ENCODE results near the gene HPGDS.
"Not testable (repeated sequence)": the region's sequence is repeated elsewhere in the genome, so short reads cannot be mapped to it uniquely, and the experiment has no call there.

HPGDS gene

DNA sequence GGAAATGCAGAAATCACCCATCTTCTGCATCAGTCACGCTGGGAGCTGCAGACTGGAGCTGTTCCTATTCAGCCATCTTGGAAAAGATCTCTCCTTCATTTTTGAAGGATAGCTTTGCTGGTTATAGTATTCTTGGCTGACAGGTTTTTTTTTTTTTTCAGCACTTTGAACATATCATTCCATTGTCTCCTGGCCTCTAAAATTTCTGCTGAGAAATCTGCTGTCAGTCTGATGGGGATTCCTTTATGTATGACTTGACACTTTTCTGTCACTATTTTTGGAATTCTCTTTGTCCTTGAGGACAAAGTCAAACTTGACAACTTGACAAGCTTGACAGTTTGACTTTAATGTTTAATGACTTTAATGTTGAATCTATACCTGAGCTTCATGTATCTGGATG, 16.8 kb downstream of the HPGDS start:
- no peak for DNase-seq (ENCODE audit: low read depth, low spot score)

DNA sequence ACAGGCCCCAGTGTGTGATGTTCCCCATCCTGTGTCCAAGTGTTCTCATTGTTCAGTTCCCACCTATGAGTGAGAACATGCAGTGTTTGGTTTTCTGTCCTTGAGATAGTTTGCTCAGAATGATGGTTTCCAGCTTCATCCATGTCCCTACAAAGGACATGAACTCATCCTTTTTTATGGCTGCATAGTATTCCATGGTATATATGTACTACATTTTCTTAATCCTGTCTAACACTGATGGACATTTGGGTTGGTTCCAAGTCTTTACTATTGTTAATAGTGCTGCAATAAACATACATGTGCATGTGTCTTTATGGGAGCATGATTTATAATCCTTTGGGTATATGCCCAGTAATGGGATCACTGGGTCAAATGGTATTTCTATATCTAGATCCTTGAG, 22.7 kb downstream of the HPGDS start:
- DNase-seq (ENCODE audit: low read depth, low spot score): not testable (repeated sequence)

DNA sequence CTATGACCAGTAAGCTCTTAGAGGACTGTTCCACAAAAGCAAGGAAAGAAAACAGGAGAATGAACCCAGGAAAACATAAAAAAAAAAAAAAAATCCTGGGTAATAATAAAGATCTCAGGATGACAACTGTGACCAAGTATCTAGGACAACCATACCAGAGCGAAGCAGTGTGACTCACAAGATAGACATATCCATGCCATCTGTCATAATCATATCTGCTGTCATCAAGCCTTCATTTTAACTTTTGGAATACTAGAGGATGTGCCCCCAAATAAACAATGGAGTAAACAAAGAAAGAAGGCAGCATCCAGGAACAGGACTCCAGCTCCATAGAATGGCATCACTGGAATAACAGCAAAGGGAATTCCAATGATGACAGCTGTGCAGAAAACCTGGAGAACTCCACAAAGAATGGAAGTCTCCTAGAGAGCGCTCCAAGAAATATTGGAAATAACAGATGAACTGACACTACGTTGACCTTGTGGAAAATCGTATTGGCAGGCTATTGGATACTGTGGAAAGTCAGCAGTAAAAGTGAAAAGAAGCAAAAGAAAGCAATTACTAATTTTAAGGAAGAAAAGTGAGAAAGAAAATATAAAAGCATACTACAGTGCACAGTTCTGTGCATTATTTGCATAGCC, 35.3 kb downstream of the HPGDS start:
- no peak for DNase-seq (ENCODE audit: low read depth, low spot score)

DNA sequence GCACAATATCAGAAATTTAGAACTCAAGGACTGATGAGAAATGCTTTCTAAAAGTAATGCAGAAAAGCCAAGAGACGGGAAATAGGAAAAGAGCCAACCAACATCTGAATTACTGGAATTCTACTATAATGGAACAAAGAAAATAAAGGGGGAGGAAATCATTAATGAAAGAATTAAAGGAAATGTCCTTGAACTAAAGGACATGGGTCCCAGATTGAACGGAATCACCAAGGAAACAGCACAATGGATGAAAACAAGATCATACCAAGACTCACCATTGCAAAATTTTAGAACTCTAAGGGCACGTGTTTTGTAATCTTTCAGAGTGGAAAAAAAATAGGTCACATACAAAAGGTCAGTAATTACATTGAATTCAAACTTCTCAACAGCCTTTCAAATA, 35.9 kb downstream of the HPGDS start:
- no peak for DNase-seq (ENCODE audit: low read depth, low spot score)

- no peak for DNase-seq (ENCODE audit: low read depth, low spot score)
Observed at GRCh38 chr4:94305466-94306225, 37.0 kb downstream of the HPGDS start.

- DNase-seq (ENCODE audit: low read depth, low spot score): no peak
Observed at GRCh38 chr4:94304365-94304971, 38.2 kb downstream of the HPGDS start.

DNA sequence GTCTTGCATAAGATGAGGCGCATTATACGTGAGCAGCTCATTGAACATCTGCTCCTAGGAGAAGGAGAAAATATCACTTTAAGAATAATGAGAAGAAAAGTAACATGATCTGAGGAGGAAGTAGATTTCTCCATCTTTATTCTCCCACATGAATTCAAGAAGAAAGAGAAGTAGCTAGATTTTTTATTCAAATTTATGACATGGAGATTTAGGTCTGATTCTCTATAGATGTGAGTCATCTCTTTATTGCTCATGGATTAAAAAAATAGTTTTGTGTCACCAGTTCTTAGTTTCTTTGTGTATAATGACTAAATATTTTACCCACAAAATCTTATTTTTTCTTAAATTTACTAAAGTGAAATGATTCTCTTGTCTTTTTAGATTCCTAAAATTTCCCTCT, 40.4 kb downstream of the HPGDS start:
- DNase-seq (ENCODE audit: low read depth, low spot score): no peak

GRCh38 chr4:94298725-94299252, 43.8 kb downstream of the HPGDS start:
- no peak for DNase-seq (ENCODE audit: low read depth, low spot score)

- DNase-seq (ENCODE audit: low read depth, low spot score): not testable (repeated sequence)
Observed at GRCh38 chr4:94295473-94295872, 47.2 kb downstream of the HPGDS start.

GRCh38 chr4:94293981-94294380, 48.7 kb downstream of the HPGDS start:
- not testable (repeated sequence) for DNase-seq (ENCODE audit: low read depth, low spot score)

- no peak for DNase-seq (ENCODE audit: low read depth, low spot score)
Observed at GRCh38 chr4:94290245-94290644, 52.4 kb downstream of the HPGDS start.

DNA sequence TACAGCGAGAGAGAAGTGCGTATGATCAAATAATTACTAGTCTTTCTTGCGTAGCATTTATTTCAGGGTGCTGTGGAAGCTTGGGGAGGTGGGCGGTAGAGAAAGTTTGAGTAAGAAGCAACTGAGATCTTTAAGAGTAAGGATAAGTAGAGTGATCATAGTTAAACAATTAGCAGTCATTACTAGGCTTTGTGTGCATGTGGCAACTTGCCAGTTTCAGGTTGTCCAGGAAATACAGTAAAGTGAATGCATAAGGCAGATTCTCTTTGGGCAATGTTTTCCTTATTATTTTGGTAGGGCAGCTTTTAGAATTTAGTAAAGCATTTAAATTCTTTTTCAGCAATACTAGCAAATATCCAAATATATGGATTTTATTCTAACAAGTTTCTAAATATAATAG, 57.0 kb downstream of the HPGDS start:
- no peak for DNase-seq (ENCODE audit: low read depth, low spot score)

- DNase-seq (ENCODE audit: low read depth, low spot score): no peak
Observed at GRCh38 chr4:94284889-94285288, 57.7 kb downstream of the HPGDS start.

GRCh38 chr4:94278781-94279180, 63.9 kb downstream of the HPGDS start:
- no peak for DNase-seq (ENCODE audit: low read depth, low spot score)

- DNase-seq (ENCODE audit: low read depth, low spot score): no peak
Observed at GRCh38 chr4:94277534-94277933, 65.1 kb downstream of the HPGDS start.

GRCh38 chr4:94276204-94276603, 66.4 kb downstream of the HPGDS start:
- DNase-seq (ENCODE audit: low read depth, low spot score): no peak

- DNase-seq (ENCODE audit: low read depth, low spot score): no peak
Observed at GRCh38 chr4:94274912-94275311, 67.7 kb downstream of the HPGDS start.

- DNase-seq (ENCODE audit: low read depth, low spot score): no peak
Observed at GRCh38 chr4:94271248-94271647, 71.4 kb downstream of the HPGDS start.

GRCh38 chr4:94267037-94267436, 75.6 kb downstream of the HPGDS start:
- DNase-seq (ENCODE audit: low read depth, low spot score): no peak

GRCh38 chr4:94262163-94263016, 80.2 kb downstream of the HPGDS start:
- DNase-seq (ENCODE audit: low read depth, low spot score): no peak

DNA sequence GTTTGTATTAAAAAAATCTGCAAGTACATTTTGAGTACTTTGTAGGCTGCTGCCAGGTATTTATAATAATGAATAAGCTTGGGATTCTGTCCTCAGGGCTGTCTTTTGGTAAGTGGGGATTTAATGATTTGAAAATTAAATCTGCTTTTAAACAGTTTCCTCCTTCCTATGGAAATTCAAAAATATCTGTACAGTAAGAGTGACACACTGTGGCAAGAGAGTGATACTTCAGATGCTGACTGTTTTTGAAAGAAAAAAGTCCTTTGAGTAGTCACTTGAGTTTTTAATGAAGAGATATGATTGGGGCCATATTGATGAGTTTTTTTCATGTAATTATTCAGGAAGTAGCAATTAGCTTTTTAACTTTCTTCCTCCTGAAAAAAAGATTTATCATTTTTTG, 85.8 kb downstream of the HPGDS start:
- no peak for DNase-seq (ENCODE audit: low read depth, low spot score)

Data from activated naive CD8-positive, alpha-beta T cell treated with anti-CD3 and anti-CD28 coated beads, Interleukin-2, amount 50 U/mL, for 16 hours (primary cell).